NCI-H2171 treated with DMSO at 0.1 percent for 48 hours (cell line): ENCODE data around the gene SYT12.
"Not testable (repeated sequence)": the region's sequence is repeated elsewhere in the genome, so short reads cannot be mapped to it uniquely, and the experiment has no call there.

Experiments
- DNase-seq: peaks from one replicate; lab custom pipeline; 2025; lab: John Stamatoyannopoulos, UW

SYT12 gene, protein sequence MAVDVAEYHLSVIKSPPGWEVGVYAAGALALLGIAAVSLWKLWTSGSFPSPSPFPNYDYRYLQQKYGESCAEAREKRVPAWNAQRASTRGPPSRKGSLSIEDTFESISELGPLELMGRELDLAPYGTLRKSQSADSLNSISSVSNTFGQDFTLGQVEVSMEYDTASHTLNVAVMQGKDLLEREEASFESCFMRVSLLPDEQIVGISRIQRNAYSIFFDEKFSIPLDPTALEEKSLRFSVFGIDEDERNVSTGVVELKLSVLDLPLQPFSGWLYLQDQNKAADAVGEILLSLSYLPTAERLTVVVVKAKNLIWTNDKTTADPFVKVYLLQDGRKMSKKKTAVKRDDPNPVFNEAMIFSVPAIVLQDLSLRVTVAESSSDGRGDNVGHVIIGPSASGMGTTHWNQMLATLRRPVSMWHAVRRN

DNA sequence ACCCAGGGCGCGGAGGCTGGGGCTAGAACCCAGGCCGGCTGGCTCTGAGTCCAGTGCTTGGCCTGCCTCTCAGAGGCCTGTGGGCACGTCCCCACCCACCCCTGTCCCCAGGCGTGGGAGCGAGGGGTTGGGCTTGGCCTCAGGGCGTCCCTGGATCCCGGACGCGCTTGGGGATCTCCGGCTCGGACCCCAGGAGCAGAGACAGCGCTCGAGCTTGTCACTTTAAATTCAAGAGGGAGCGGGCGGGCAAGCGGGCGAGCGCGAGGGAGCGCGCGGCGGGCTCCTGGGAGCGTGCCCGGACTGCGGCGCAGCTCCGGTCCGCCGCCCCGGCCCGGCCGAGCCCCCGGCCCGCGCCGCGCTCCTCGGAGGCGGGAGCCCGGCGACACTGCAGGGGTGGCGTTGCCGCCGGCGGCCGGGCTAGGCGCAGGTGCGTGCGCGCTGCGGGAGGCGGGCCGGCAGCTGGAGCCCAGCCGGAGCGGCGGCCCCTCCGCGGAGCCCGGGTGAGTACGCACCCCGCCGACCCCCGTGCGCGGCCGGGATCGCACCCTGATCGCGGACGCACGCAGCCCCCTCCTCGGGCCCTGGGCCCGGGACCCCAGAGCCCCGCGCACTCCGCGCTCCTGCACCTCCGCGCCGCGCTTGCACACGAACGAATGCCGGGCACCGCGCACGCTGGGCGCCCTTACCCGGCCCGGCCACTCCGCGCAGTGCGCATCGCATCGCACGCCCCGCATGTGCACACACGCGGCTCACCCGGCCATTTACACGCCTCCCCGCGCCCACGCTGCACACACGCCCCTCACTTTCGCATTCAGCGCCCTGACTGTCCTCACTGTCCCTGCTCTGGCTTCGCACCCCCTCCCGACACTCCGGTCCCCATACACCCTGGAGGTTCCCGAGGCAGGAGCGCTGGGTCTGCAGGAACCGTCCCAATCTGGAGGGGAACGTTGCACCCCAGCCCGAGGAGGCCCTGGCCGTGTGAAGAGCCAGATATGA lies at the start of gene SYT12:
TSS of gene SYT12 (plus strand) at position 174 of the 996 bp plus-strand sequence. CDS start 7,011 bp downstream, outside the sequence.
- peak; percentile 25 for DNase-seq

GRCh38 chr11:66973956-66974580 lies 48.9 kb upstream of the SYT12 start:
- DNase-seq: no peak

- no peak for DNase-seq
Observed at GRCh38 chr11:66974724-66975404, 48.1 kb upstream of the SYT12 start, which contains the start of gene C11orf86. Gene C11orf86 (plus strand): TSS chr11:66975304. CDS start chr11:66975363, 59 bp downstream.

- no peak for DNase-seq
Observed at GRCh38 chr11:66975405-66976027, 47.4 kb upstream of the SYT12 start.

DNA sequence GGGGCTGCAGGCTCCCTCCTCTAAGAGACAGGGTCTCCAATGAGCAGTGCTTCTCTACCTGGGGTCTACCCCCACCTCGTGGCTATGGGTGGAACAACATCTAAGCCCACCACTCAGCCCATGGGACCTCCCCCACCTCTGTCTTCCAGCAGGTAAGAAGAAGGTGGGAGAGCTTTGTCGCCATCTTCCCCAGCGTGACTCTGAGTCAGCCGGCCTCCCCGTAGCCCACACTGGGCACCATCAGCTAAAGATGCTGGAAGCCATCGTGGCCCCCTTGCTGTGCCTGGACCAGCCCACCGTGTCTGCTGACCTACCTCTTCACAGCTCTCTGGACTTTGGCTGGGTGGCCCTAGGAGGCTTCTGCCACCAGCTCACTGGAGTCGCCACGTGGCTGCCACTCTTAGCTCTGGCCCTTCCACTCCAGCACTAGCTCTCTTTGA lies 46.9 kb upstream of the SYT12 start:
- DNase-seq: peak; percentile 25

DNA sequence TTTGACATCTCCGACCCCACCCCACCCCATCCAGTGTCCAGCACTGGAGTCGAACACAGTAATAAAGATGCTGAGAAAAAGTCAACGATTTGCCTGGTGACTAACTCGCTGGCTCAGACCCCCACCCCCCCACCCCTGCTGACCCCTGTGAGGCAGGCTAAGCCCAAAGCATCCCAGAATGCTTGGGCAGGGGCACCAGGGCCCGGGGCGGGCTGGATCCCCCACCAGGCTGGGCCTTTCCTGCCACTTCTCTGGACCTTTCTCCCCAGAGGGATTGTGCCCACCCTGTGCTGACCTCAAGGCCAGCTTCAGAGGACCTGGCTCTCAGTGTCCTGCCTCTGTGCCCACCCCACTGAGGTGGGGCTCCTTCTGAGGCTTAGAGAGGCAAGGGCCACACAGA lies 46.0 kb upstream of the SYT12 start:
- no peak for DNase-seq

- no peak for DNase-seq
Observed at GRCh38 chr11:66978229-66978628, 44.7 kb upstream of the SYT12 start.

GRCh38 chr11:66978717-66979116 lies 44.2 kb upstream of the SYT12 start:
- no peak for DNase-seq

DNA sequence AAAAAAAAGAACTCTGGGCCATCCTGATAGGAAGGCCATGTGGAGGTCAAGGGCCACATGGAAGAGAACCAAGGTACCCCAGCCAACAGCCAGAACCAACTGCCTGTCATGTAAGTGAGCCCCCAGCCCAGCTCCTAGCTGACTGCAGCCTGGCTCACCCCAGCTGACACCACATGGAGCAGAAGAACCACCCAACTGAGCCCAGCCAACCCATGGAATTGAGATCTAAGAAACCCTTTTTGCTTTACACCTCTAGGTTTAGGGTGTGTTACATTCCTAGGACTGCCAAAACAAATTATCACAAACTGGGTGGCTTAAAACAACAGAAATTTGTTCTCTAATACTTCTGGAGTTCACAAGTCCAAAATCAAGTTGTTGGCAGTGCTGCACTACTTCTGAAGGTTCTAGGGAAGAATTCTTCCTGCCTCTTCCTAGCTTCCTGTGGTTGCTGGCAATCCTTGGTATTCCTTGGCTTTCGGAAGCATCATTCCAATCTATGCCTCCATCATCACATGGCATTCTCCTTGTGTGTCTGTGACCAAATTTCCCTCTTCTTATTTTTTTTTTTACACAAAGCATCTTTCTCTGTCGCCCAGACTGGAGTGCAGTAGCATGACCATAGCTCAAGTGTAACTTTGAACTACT lies 43.5 kb upstream of the SYT12 start:
- no peak for DNase-seq

DNA sequence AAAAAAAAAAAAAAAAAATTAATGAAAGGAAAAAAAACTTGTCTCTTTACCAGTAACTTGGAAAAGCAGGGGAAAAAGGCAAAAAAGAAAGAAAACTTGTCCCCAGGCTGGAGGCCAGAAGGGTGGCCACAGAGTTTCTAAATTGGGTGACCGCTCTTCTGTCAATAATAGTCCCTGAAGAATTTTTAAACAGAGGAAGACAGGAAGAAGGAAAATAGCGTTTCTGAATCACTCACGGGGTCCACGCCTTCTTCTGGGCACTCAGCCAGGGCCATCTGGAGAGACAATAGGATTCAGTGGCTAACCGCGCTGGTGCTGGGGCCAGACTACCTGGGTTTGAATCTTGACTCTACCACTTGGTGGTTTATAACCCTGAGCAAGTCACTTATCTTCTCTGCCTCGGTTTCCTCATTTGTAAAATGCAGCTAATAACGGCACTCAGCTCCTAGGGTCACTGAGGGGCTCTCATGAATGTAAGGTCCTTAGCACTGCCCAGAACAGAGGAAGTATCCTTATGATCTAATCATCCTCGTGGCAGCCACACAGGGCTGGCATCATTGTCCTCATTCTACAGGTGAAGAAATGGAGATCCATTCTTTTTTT lies 40.9 kb upstream of the SYT12 start:
- DNase-seq: peak; percentile 94

- no peak for DNase-seq
Observed at GRCh38 chr11:66983275-66983924, 39.5 kb upstream of the SYT12 start.

DNA sequence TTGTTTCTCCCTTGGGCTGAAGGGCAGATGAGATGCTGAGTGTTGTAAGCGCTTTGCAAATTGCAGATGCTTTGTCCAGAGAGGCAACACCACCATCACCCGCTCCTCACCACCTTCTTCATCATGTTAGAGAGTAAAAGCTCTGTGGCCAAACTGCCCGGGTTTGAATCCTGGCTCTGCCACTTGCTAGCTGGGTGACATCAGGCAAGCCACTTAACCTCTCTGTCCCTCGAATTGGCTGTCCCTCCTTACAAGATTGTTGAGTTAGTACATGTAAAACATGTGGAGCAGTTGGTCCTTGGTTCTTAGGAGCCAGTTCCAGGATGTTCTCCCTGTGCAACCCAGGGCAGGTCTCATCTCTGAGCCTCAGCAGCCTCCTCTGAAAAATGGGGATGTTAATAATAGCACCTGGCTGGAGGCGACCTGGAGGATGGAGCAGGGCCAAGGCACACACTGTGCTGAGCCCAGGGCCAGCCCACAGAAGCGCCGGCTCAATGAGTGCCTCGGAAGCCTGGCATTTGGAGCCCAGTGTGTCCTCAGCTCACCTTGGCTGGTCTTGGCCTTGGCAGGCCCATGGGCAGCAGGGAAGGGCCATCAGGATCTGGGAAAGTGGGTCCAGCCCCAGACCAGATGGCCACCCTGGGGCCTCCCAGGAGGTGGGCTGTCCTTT lies 37.3 kb upstream of the SYT12 start:
- no peak for DNase-seq

DNA sequence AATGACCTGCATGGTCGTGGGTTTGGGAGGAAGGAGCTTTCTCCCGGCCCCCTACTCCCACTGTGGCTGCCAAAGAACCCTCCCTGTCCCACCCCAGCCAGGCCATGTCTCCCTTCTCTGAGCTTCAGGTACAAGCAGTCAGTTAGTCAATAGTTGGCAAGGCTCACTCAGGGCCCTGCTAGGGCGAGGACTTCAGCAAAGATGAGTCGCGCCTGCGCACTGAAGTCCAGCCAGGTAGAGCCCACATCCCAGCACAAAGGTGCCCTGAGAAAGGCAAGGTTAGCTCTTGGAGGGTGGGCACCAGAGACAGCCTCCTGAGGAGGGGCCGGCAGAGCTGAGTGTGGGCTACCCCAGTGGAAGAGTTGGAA lies 36.8 kb upstream of the SYT12 start:
- no peak for DNase-seq

GRCh38 chr11:66987158-66987620 lies 35.7 kb upstream of the SYT12 start:
- DNase-seq: peak; percentile 84

DNA sequence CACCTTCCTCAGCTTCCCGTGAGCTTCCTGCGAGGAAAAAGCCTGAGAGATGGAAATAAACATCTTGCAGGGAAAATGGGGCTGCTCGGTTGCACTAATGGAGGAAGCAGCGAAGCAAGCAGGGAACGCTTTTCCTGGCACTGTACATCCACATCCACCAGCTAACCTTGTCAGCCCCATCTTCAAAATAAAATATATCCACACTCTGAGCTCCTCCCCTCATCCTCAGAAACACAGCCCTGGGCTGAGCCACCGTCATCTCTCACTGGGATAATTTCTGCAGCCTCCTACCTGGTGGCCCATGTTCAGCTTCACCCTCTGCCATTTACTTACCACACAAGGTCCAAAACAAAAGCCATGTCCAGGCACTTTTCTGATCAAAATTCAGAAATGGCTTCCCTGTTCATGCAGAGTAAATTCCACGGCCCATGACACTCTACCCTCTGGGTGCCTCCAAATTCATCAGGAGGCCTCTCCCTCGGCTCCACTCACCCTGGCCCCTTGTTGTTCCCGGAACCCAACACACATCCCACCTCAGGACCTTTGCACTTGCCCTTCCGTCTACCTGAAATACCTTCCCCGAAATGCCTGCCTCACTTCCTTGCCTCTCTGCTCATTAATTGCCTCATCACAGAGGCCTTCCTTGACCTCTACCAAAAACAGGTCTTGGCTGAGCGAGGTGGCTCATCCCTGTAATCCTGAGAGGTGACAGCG lies 34.9 kb upstream of the SYT12 start:
- no peak for DNase-seq

- DNase-seq: not testable (repeated sequence)
Observed at GRCh38 chr11:66988741-66989140, 34.2 kb upstream of the SYT12 start.

DNA sequence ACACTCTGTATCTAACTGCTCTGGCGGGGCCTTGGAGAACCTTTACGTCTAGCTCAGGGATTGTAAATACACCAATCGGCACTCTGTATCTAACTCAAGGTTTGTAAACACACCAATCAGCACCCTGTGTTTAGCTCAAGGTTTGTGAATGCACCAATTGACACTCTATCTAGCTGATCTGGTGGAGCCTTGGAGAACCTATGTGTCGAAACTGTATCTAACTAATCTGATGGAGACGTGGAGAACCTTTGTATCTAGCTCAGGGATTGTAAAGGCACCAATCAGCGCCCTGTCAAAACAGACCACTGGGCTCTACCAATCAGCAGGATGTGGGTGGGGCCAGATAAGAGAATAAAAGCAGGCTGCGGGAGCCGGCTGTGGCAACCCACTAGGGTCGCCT lies 33.6 kb upstream of the SYT12 start:
- not testable (repeated sequence) for DNase-seq

- no peak for DNase-seq
Observed at GRCh38 chr11:66992041-66992440, 30.9 kb upstream of the SYT12 start.
